DMS114 treated with DMSO at 0.1 percent for 48 hours (cell line): ENCODE results near the gene RAB1A.
"Not testable (repeated sequence)": the region's sequence is repeated elsewhere in the genome, so short reads cannot be mapped to it uniquely, and the experiment has no call there.

ENCODE experiments used
- DNase-seq: peaks from one replicate; lab custom pipeline; 2025; ENCODE audit not compliant: unreplicated experiment; lab: John Stamatoyannopoulos, UW

The RAB1A gene

DNA sequence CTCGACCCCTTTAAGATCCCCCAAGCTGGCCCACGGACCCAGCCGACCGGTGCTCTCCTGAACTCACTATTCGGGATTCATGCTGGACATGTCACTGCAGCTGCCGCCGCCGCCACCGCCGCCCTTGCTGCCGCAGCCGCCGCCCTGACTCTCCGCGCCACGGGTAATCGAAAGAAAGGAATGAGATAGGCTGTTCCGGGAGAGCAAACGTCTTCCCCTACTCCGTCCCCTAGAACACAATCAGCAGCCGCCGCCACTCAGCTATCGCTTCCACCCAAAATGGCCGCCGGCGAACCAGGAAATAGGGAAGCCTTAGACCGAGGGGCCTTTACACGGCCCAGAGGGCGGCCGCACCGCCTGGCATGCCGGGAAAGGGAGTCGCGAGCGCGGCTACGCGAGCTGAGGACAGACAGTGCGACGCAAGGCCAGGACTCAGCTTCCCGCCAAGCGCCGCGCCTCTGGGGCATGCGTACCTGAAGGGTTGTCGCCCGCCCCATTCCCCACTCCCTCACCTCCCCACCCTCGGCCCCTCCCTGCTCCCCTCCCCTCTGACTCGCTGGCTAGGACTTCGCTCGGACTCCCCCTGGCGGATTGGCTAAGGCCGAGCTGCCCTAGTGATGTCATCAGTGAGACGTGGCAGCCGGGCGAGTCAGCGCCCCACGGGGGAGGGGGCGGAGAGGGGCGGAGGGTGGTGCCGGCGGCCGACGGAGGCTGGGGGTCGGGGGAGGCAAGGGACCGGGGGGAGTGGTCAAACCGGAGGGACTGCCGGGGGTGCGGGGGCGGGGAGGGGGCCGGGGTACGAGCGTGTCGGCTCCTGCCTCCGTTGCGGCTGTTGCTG lies at the start of gene RAB1A:
Gene RAB1A, minus strand, starts transcription at position 281 of the 838 bp plus-strand sequence. Its CDS starts 191 bp downstream, at position 90.
- DNase-seq, result peak; percentile 94

- DNase-seq, result no peak
Observed at GRCh38 chr2:65177751-65178442, 48.0 kb upstream of the RAB1A start.

- no peak for DNase-seq
Observed at GRCh38 chr2:65175894-65176530, 46.1 kb upstream of the RAB1A start.

- DNase-seq, result not testable (repeated sequence)
Observed at GRCh38 chr2:65174031-65174430, 44.1 kb upstream of the RAB1A start.

- no peak for DNase-seq
Observed at GRCh38 chr2:65172994-65173790, 43.3 kb upstream of the RAB1A start.

DNA sequence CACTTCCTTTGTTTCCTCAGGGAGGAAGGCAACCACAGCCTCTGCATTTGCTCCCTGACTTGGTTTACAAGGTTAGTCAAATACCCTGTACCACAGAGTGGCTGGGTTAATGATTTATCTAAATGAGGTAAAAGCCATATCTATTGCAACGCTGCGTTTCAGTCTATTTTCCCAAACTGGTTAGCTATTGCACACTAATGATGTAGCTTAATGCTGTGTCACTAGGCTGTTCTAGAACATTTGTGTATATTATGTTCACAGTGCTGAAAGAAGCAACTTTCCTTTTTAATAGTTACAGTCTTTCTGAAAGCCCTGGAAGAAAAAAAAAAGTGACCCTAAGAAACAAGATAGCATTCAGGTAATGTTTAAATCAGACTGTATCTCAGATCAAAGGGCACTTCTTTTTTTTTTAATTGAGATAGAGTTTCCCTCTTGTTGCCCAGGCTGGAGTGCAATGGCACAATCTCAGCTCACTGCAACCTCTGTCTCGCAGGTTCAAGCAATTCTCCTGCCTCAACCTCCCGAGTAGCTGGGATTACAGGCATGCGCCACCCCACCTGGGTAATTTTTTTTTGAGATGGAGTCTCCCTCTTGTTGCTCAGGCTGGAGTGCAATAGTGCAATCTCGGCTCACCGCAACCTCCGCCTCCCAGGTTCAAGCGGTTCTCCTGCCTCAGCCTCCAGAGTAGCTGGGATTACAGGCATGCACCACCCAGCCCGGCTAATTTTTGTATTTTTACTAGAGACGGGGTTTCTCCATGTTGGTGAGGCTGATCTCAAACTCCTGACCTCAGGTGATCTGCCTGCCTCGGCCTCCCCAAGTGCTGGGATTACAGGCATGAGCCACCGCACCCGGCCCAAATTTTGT lies 40.9 kb upstream of the RAB1A start:
- DNase-seq, result not testable (repeated sequence)

DNA sequence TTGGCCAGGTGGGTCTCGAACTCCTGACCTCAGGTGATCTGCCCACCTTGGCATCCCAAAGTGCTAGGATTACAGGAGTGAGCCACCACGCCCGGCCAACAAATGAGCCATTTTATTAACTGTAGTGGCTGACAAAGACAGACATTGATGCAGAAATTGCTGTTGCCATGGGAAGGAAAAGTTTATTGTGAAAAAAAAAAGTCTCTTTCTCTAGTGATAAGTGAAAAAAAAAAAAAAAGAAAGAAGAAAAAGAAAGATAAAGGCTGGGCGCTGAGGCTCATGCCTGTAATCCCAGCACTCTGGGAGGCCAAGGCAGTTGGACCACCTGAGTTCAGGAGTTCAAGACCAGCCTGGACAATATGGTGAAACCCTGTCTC lies 39.8 kb upstream of the RAB1A start:
- no peak for DNase-seq

GRCh38 chr2:65165558-65165957 lies 35.7 kb upstream of the RAB1A start:
- no peak for DNase-seq

DNA sequence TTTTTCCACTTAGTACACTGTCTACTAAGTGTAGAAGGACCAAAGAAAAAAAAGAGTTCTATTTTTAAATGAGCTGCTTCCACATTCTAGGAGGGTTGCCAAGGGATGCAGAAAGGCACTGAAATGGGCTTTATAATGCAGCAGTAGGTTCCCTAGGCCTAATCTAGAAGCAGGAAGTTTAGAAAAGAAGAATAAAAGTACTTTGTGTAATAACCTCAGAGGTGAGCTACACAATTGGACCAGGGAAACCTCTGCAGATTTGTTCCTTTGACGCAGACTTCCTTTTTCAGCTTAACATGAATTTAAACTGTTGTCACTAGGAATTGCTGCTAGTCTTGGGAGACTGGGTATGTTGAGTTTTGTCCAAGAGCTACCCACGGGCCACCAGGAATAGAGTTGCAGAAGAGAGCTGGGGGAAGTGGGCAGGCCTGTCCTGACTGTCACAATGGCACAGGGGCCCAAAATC lies 34.6 kb upstream of the RAB1A start:
- DNase-seq, result no peak

DNA sequence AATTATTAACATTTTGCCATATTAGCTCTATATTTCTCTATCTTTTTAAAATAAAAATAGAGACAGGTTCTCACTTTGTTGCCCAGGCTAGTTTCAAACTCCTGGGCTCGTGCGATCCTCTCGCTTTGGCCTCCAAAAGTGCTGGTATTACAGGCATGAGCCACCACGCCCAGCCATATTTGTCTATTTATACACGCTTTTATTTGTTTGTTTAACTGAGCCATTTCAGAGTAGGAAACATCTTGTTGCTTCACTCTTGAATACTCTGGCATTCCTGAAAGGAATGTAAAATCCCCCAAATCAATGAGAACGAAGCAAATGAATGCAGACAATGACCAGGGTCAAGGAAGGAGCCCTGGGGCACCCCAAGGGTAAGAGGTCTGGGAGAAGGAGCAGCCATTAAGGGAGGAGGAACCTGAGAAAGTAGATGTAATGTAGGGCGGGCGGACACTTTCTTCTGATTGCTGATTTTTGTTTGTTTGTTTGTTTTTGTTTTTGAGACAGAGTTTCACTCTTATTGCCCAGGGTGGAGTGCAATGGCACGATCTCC lies 31.7 kb upstream of the RAB1A start:
- no peak for DNase-seq

GRCh38 chr2:65159906-65160305 lies 30.0 kb upstream of the RAB1A start:
- no peak for DNase-seq

- DNase-seq, result no peak
Observed at GRCh38 chr2:65159261-65159660, 29.4 kb upstream of the RAB1A start.

- DNase-seq, result no peak
Observed at GRCh38 chr2:65158557-65158956, 28.7 kb upstream of the RAB1A start.

- not testable (repeated sequence) for DNase-seq
Observed at GRCh38 chr2:65157856-65158255, 27.9 kb upstream of the RAB1A start.

DNA sequence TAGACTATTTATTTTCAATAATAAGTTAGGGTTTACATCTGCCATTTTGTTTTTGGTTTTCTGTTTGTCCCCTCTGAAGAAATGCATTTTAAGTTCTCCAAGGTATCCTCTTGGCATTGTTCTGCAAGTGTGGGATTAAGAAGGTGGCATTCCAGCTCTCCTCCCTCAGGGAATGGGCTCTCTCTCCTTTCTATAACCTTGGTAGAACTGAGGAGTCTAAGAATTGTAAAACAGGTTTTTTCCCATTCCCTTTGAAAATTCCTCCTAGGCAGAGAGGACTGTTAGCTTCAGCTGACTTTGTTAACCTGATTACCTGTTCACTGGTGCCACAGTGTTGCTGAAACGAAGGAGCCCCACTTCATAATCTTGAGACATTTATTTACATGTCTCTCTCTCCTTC lies 26.1 kb upstream of the RAB1A start:
- no peak for DNase-seq

GRCh38 chr2:65153515-65153914 lies 23.6 kb upstream of the RAB1A start:
- DNase-seq, result no peak

GRCh38 chr2:65146078-65146477 lies 16.2 kb upstream of the RAB1A start:
- DNase-seq, result no peak

DNA sequence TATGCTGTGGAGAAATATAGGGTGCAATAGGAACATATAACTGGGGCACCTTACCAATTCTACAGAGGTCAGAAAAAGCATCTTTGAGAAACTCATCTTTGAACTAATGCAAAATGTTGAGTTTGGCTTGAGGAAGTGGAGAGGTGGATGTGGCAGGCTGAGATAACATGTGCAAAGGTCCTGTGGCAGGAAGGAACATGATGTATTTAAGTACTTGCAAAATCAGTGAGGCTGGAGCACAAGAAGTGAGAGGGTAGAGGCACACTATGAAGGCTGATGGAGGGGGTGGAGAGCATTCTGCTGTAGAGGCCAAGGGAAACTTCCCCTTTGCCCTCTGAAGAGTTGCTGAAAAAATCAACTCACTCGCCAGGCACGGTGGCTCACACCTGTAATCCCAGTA lies 14.7 kb upstream of the RAB1A start:
- DNase-seq, result no peak

GRCh38 chr2:65142515-65142914 lies 12.6 kb upstream of the RAB1A start:
- DNase-seq, result peak; percentile 6
